ENCODE results near the gene MPRIP. TPM values are rescaled to one million over a fixed set of nuclear protein-coding genes. Genes with fewer than 3 reads are reported as not detected.

MPRIP gene
- total RNA-seq, 2 donors from 2014 or later: 84.3 to 258 TPM

DNA sequence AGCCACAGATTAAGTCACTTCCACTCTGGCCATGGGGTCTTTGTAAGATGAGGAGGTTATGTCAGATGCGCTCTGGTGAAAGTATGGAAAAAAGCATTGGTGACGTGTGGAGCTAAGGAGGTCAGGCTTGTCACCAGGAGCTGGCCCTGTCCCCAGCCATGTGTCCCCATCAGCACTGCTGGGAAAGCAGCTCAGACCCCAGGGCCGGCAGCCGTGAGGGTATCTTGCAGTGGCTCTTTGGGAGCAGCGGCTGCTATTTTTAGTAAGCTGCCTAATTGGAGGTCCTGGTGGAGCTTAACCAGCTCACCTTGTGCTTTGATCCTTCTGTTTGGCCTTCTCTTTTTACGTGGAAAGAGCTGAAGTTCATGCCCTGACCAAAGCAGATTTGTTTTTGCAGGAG lies 60.9 kb downstream of the MPRIP start:
- no peaks in the 10 kb centered on the region for H3K9me3 ChIP-seq
- no peak for DNase-seq (ENCODE audit: low spot score)
- WGBS: 70% methylated on average over 6 of the region's 6 CpGs
- H3K27ac ChIP-seq: no peak overlapping the region
- peaks cover 4% of the 10 kb centered on the region for H3K4me1 ChIP-seq (replicated peaks)
- TF ChIP-seq POLR2A (IDR thresholded peaks at IDR 0.05): no peak
- no peak for TF ChIP-seq CTCF (IDR thresholded peaks at IDR 0.05)
- TF ChIP-seq POLR2AphosphoS5 (IDR thresholded peaks at IDR 0.05): no peak
- no peaks in the 10 kb centered on the region for H3K27me3 ChIP-seq (replicated peaks; ENCODE audit: insufficient read depth)
- H3K36me3 ChIP-seq: no peaks in the 10 kb centered on the region
- H3K4me3 ChIP-seq: no peak overlapping the region
- intact Hi-C loops (cut with DNase I): no loop called here

GRCh38 chr17:17104036-17104435 lies 61.8 kb downstream of the MPRIP start:
- intact Hi-C loops (cut with DNase I): no loop called here
- Histone ChIP-seq H3K27ac (no peak overlapping the region), H3K4me1 (replicated peaks) (peaks cover 13% of the 10 kb centered on the region), H3K36me3 (no peaks in the 10 kb centered on the region), H3K27me3 (replicated peaks; ENCODE audit: insufficient read depth) (no peaks in the 10 kb centered on the region), H3K4me3 (no peak overlapping the region), H3K9me3 (no peaks in the 10 kb centered on the region)
- 90% methylated on average over 6 of the region's 6 CpGs for WGBS
- DNase-seq (ENCODE audit: low spot score): no peak
- TF ChIP-seq POLR2A (IDR thresholded peaks at IDR 0.05) (no peak), POLR2AphosphoS5 (IDR thresholded peaks at IDR 0.05) (no peak), CTCF (IDR thresholded peaks at IDR 0.05) (no peak)

- 60% methylated on average over 11 of the region's 11 CpGs for WGBS
- H3K4me3 ChIP-seq: no peak overlapping the region
- no peak overlapping the region for H3K27ac ChIP-seq
- TF ChIP-seq POLR2AphosphoS5 (IDR thresholded peaks at IDR 0.05) (no peak), CTCF (IDR thresholded peaks at IDR 0.05) (no peak), POLR2A (IDR thresholded peaks at IDR 0.05) (no peak)
- H3K4me1 ChIP-seq (replicated peaks): peaks cover 18% of the 10 kb centered on the region
- no peaks in the 10 kb centered on the region for H3K9me3 ChIP-seq
- DNase-seq (ENCODE audit: low spot score): no peak
- intact Hi-C loops (cut with DNase I): no loop called here
- no peaks in the 10 kb centered on the region for H3K27me3 ChIP-seq (replicated peaks; ENCODE audit: insufficient read depth)
- no peaks in the 10 kb centered on the region for H3K36me3 ChIP-seq
Measured at GRCh38 chr17:17104494-17104893, 62.2 kb downstream of the MPRIP start.

GRCh38 chr17:17105976-17106375 lies 63.7 kb downstream of the MPRIP start:
- Histone ChIP-seq H3K4me1 (replicated peaks) (peaks cover 22% of the 10 kb centered on the region), H3K27me3 (replicated peaks; ENCODE audit: insufficient read depth) (no peaks in the 10 kb centered on the region), H3K27ac (no peak overlapping the region), H3K36me3 (no peaks in the 10 kb centered on the region), H3K9me3 (no peaks in the 10 kb centered on the region), H3K4me3 (no peak overlapping the region)
- no peak for DNase-seq (ENCODE audit: low spot score)
- TF ChIP-seq POLR2AphosphoS5 (IDR thresholded peaks at IDR 0.05): no peak
- no peak for TF ChIP-seq CTCF (IDR thresholded peaks at IDR 0.05)
- TF ChIP-seq POLR2A (IDR thresholded peaks at IDR 0.05): no peak
- WGBS: 95% methylated on average over 7 of the region's 7 CpGs
- intact Hi-C loops (cut with DNase I): no loop called here

DNA sequence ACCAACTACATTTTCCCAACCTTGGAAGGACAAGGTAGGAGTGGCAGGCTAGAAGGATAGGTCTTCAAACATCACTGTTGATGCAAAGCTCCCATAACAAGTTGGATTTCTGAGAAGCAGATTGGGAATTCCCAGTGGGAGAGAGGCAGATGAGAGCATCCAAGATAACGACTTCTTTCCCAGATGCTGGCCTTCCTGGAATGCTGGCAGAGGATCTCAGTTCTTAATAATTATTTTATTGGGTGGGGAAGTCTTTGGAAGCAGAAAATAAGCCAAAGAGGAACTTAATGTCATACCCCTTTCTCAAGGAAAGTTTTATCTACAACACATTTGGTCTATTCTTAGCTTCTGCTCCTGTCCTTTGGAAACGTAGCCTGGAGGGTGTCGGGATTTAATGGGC lies 64.5 kb downstream of the MPRIP start:
- Histone ChIP-seq H3K4me3 (no peak overlapping the region), H3K36me3 (no peaks in the 10 kb centered on the region), H3K27me3 (replicated peaks; ENCODE audit: insufficient read depth) (no peaks in the 10 kb centered on the region), H3K27ac (no peak overlapping the region), H3K9me3 (no peaks in the 10 kb centered on the region), H3K4me1 (replicated peaks) (peaks cover 22% of the 10 kb centered on the region)
- DNase-seq (ENCODE audit: low spot score): no peak
- no peak for TF ChIP-seq POLR2AphosphoS5 (IDR thresholded peaks at IDR 0.05)
- no peak for TF ChIP-seq CTCF (IDR thresholded peaks at IDR 0.05)
- no peak for TF ChIP-seq POLR2A (IDR thresholded peaks at IDR 0.05)
- intact Hi-C loops (cut with DNase I): no loop called here
- 25% methylated on average over 3 of the region's 3 CpGs for WGBS
